HEK293T (cell line): ENCODE results near the gene FEZF1.

Source experiments
- CTBP1 ChIP-seq: fragments of 450-650 bp; IDR thresholded peaks from 2 replicates; pipeline ENCODE4 v1.6.1; 2016; ENCODE audit warnings: borderline replicate concordance
- FOXA1 ChIP-seq: fragments of 450-650 bp; IDR thresholded peaks from 2 replicates; pipeline ENCODE4 v1.6.1; 2016; ENCODE audit warnings: mild to moderate bottlenecking
- FOXK2 ChIP-seq: fragments of 450-650 bp; IDR thresholded peaks from 2 replicates; pipeline ENCODE4 v1.6.1; 2016; ENCODE audit warnings: mild to moderate bottlenecking
- FOXM1 ChIP-seq: fragments of 450-650 bp; IDR thresholded peaks from 2 replicates; pipeline ENCODE4 v1.6.1; 2017; ENCODE audit warnings: mild to moderate bottlenecking, borderline replicate concordance
- HDGF ChIP-seq: fragments of 450-650 bp; IDR thresholded peaks from 2 replicates; pipeline ENCODE4 v1.6.1; 2017; ENCODE audit warnings: antibody characterized with exemption, borderline replicate concordance
- L3MBTL2 ChIP-seq: fragments of 450-650 bp; conservative IDR thresholded peaks from 2 replicates; pipeline ENCODE4 v1.6.1; 2016; ENCODE audit warnings: mild to moderate bottlenecking
- SP1 ChIP-seq: fragments of 450-650 bp; IDR thresholded peaks from 2 replicates; pipeline ENCODE4 v1.6.1; 2017
- SUZ12 ChIP-seq: fragments of 450-650 bp; IDR thresholded peaks from 2 replicates; pipeline ENCODE4 v1.6.1; 2016; ENCODE audit warnings: mild to moderate bottlenecking
- ZNF384 ChIP-seq: fragments of 450-650 bp; IDR thresholded peaks from 2 replicates; pipeline ENCODE4 v1.6.1; 2016

DNA sequence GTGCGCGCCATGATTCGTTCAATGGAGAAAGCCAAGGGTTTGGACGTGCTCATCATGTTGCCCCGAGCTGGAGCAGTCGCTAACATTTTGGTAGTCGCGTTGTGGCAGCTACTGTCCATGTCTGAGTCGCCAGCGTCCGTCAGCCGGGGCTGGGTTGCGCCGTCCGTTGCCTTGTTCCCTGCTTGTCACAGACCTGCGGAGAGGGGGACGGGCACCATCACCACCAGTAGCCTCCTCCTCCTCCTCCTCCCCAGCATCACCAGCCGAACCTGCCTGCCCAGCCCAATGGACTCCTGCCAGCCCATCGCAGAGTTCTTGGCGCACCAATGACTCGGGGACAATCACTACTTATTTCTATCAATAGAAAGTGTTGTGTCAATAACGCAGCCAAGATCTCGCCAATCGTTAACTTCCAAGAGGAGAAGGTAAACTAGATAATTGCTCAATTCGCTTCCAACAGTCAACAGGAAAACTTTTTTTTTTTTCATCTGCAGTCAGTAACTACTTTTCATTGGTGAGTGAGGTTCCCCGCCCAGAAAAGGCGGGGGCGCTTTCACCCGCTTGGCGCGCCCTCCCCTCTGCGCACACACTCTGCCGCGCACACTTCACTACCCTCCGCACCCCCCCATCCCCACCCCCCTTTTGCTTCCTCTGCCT lies at the start of gene FEZF1:
- TF ChIP-seq L3MBTL2 (no peak), SUZ12 (no peak), FOXM1 (no peak), FOXA1 (no peak), HDGF (no peak), CTBP1 (no peak), SP1 (no peak), FOXK2 (no peak), ZNF384 (no peak)
